C1 segment of cervical spinal cord (tissue), 14 donors: ENCODE results near the gene STOX2.

Experiments
- DNase-seq, 14 donors: peaks; one replicate each; lab custom pipeline; 2025; lab: John Stamatoyannopoulos, UW

STOX2 gene

DNA sequence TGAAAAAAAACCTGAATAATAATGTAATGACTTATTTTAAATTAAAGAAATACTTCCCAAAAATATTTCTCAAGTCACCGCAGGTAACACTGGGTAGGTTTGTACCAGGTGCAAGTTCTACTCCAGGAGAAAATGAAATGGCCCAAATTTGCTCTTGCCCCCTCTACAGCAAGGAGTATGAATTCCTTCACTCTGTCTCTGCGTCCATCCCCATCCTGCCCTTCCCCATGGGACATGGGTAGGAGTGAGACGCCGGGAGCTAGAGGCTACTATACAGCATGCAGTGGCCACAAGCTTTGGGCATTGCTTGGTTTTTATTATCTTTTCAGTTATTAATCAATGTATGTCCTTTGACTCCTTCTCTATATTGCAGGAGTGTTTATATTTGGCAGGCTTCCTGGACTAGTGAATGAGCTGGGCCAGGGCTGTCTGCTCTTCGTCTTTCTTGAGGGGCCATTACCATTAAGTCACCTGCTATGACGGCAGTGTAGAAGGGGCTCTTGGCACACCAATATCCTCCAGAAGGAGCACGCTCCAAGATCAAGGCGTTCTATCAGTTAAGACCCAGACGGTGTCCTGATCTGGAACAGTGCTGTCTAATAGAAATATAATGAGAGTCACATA lies 162.9 kb downstream of the STOX2 start:
- DNase-seq: no peak
